CD4-positive, alpha-beta T cell treated with Interleukin-2 at 100 ng/mL for 4 hours (primary cell): ENCODE results near the gene EHBP1.
"Not testable (repeated sequence)": the region's sequence is repeated elsewhere in the genome, so short reads cannot be mapped to it uniquely, and the experiment has no call there.

Experiments
- DNase-seq: peaks from one replicate; pipeline ENCODE4 v3.0.0-alpha.2; 2020; ENCODE audit warnings: low spot score

The EHBP1 gene

GRCh38 chr2:63074399-63074798 lies 368.9 kb downstream of the EHBP1 start:
- DNase-seq = not testable (repeated sequence)

- no peak for DNase-seq
Observed at GRCh38 chr2:63078852-63079606, 373.5 kb downstream of the EHBP1 start.

- DNase-seq = no peak
Observed at GRCh38 chr2:63081404-63081803, 375.9 kb downstream of the EHBP1 start.

GRCh38 chr2:63086687-63087086 lies 381.2 kb downstream of the EHBP1 start:
- no peak for DNase-seq

- DNase-seq = no peak
Observed at GRCh38 chr2:63092401-63092800, 386.9 kb downstream of the EHBP1 start.

- no peak for DNase-seq
Observed at GRCh38 chr2:63092857-63093256, 387.3 kb downstream of the EHBP1 start.

- no peak for DNase-seq
Observed at GRCh38 chr2:63093502-63093901, 388.0 kb downstream of the EHBP1 start.
